ENCODE measurements around the gene TMCC1. TPM values are rescaled to one million over a fixed set of nuclear protein-coding genes. Genes with fewer than 3 reads are reported as not detected.

Gene TMCC1
- total RNA-seq, 4 donors from 2014 or later = 24.3 to 41.7 (median 31.1) TPM

DNA sequence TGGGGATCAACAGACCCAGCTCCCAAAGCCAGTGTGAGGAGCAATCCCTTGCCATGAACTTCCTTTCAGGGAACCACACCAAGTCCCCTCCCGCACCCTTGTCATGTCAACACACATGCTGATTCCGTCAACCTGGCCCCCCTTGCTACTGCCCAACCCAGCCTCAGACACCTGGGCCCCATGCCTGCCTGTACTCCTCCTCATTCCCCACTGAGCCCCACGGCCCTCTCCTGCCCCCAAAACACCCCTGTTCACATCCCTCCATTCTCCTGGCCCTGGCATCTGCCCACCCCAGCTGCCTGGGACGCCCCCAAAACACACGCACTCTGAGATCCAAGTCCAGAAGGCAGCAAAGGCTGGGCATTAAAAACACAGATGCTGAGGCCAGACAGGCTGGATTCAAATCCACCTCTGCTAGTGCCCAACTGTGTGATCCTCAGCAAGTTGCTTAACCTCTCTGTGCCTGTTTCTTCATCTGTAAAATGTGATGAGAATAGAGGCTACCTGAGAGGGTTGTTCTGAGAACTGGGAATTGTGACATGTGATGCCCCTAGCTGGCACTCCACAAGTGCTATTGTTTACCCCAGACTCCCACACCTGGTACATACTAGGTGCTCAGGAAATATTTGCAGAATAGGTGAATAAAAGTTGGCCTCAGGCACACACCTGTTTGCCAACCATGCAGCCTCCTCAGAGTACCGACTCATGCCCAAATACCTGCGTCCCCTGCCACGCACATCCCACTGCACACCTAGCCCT lies 289.3 kb downstream of the TMCC1 start:
- peak overlapping the region; percentile 60 to 89 (median 78) for H3K27ac ChIP-seq
- H3K4me3 ChIP-seq (replicated peaks in 1 of 3) = peak overlapping the region in 1 of 3 donors; percentile 50
- 74 to 84% methylated on average over 8 of the region's 8 CpGs for WGBS, 2 donors
- H3K27me3 ChIP-seq = peaks cover 5% of the 10 kb centered on the region
- intact Hi-C loops (cut with DNase I) = no loop called here
- H3K36me3 ChIP-seq = no peaks in the 10 kb centered on the region
- H3K9me3 ChIP-seq = no peaks in the 10 kb centered on the region
- H3K4me1 ChIP-seq = peaks cover 22 to 64% of the 10 kb centered on the region in 2 donors
- TF ChIP-seq, protein P1, sequence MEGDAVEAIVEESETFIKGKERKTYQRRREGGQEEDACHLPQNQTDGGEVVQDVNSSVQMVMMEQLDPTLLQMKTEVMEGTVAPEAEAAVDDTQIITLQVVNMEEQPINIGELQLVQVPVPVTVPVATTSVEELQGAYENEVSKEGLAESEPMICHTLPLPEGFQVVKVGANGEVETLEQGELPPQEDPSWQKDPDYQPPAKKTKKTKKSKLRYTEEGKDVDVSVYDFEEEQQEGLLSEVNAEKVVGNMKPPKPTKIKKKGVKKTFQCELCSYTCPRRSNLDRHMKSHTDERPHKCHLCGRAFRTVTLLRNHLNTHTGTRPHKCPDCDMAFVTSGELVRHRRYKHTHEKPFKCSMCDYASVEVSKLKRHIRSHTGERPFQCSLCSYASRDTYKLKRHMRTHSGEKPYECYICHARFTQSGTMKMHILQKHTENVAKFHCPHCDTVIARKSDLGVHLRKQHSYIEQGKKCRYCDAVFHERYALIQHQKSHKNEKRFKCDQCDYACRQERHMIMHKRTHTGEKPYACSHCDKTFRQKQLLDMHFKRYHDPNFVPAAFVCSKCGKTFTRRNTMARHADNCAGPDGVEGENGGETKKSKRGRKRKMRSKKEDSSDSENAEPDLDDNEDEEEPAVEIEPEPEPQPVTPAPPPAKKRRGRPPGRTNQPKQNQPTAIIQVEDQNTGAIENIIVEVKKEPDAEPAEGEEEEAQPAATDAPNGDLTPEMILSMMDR (IDR thresholded peaks at IDR 0.05) = no peak
- no peak for TF ChIP-seq POLR2A (IDR thresholded peaks at IDR 0.05)
- DNase-seq = no peak

DNA sequence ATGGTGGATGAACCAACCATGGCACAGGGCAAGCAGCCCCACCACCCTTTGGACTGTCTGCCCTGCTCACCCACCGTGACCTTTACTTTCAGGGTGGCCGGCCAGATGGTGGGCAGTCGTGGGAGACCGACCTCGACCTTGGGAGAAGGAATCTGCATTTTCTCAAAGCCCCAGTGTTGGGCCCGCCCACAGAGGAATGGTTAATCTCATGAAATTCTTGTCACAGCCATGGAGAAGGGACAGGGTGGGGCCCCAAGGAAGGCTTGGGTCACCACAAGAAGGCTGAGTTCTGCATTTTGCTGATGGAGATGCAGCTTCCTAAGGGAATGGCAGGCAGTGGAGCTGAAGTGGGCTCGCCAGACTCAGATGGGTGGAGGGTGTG lies 290.0 kb downstream of the TMCC1 start:
- H3K27ac ChIP-seq = peak overlapping the region; percentile 60 to 89 (median 65)

DNA sequence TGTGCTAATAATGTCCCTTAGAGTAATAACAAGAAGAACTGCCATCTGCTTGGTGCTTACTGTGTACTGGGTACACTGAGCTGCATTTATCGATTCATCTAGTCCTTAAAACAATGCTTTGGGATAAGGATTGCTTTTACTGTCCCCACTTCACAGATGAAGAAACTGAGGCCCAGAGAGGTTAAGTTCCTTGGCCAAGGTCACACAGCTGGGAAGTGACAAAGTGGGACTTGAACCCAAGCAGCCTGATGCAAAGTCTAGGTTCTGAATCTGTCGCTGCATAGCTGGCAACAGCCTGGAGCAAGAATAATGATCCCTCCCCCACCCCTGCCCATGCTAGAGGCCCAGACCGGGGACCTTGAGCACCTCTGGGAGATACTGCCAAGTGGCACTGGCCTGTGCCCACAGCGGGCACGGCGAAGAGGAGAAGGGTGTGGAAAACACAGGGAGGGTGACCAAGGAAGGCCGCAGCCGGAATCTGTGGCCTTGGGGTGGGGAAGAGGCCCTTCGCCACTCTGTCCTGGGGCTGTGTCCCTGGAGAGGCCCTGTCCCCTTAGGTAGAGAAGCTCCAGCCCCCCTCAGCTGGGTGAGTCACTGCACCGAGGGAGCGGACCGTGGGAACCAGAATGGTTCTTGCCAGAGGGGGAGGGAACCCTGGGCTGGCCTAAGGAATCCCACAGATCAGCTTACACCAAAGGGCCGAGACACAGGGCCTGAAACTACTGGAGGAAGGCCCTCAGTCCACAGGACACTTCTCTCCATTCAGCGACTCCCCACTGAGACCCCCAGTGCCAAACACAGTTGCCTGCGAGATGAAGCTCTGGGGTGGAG lies 290.6 kb downstream of the TMCC1 start:
- Histone ChIP-seq H3K36me3 (no peaks in the 10 kb centered on the region), H3K4me1 (peaks cover 24 to 63% of the 10 kb centered on the region in 2 donors), H3K4me3 (replicated peaks in 1 of 3) (peak overlapping the region in 1 of 3 donors; percentile 50), H3K9me3 (no peaks in the 10 kb centered on the region), H3K27me3 (peaks cover 5% of the 10 kb centered on the region), H3K27ac (peak overlapping the region; percentile 60 to 89 (median 65))
- intact Hi-C loops (cut with DNase I) = no loop called here
- peak in 1 of 2 donors; percentile 34 for DNase-seq
- TF ChIP-seq, protein P1 (IDR thresholded peaks at IDR 0.05) = no peak
- peak in 1 of 2 donors; percentile 32 for TF ChIP-seq POLR2A (IDR thresholded peaks at IDR 0.05)
- 63 to 64% methylated on average over 13 to 14 of the region's 15 CpGs for WGBS, 2 donors

More for the DNA sequence above, 290.0 kb downstream of the TMCC1 start:
- no peaks in the 10 kb centered on the region for H3K9me3 ChIP-seq
- TF ChIP-seq, protein P1 (IDR thresholded peaks at IDR 0.05) = no peak
- no peak for TF ChIP-seq POLR2A (IDR thresholded peaks at IDR 0.05)
- DNase-seq = no peak
- intact Hi-C loops (cut with DNase I) = no loop called here
- peaks cover 20 to 63% of the 10 kb centered on the region in 2 donors for H3K4me1 ChIP-seq
- no peaks in the 10 kb centered on the region for H3K36me3 ChIP-seq
- peaks cover 5% of the 10 kb centered on the region for H3K27me3 ChIP-seq
- 66 to 73% methylated on average over 7 of the region's 7 CpGs for WGBS, 2 donors
- H3K4me3 ChIP-seq (replicated peaks in 1 of 3) = peak overlapping the region in 1 of 3 donors; percentile 50

DNA sequence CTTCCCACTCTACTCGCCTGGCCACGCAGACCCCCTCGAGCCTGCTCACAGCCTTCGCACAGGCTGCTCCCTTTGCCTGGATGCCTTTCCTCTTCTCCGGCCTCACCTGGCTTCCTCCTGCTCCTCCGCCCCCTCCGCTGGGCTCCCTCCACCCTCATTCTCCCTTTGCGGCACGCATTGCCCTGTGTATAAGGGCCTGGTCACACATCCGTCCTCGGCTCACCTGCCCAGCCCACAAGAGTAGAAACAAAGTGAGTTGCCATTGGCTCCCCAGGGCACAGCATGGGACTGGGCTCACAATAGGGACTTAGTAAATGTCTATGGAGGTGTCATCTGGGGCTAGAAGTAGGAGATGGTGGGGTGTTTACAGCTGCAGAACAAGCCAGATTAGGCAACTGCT lies 291.2 kb downstream of the TMCC1 start:
- intact Hi-C loops (cut with DNase I) = no loop called here
- H3K36me3 ChIP-seq = no peaks in the 10 kb centered on the region
- DNase-seq = no peak
- peaks cover 5% of the 10 kb centered on the region for H3K27me3 ChIP-seq
- H3K4me3 ChIP-seq (replicated peaks in 1 of 3) = no peak overlapping the region
- H3K9me3 ChIP-seq = no peaks in the 10 kb centered on the region
- 75 to 78% methylated on average over 11 of the region's 11 CpGs for WGBS, 2 donors
- no peak for TF ChIP-seq POLR2A (IDR thresholded peaks at IDR 0.05)
- TF ChIP-seq, protein P1 (IDR thresholded peaks at IDR 0.05) = no peak
- H3K27ac ChIP-seq = peak overlapping the region in 2 of 3 donors; percentile 65 to 89
- H3K4me1 ChIP-seq = peaks cover 30 to 63% of the 10 kb centered on the region in 2 donors

Measured in thyroid gland (tissue), 4 donors.